ENCODE data around the gene SKI. TPM values are rescaled to one million over a fixed set of nuclear protein-coding genes. Genes with fewer than 3 reads are reported as not detected.

Gene SKI
- total and polyA plus RNA-seq, 2 of the 4 experiments (the other 2 are of a cell fraction) = 2.3 to 20.1 TPM

DNA sequence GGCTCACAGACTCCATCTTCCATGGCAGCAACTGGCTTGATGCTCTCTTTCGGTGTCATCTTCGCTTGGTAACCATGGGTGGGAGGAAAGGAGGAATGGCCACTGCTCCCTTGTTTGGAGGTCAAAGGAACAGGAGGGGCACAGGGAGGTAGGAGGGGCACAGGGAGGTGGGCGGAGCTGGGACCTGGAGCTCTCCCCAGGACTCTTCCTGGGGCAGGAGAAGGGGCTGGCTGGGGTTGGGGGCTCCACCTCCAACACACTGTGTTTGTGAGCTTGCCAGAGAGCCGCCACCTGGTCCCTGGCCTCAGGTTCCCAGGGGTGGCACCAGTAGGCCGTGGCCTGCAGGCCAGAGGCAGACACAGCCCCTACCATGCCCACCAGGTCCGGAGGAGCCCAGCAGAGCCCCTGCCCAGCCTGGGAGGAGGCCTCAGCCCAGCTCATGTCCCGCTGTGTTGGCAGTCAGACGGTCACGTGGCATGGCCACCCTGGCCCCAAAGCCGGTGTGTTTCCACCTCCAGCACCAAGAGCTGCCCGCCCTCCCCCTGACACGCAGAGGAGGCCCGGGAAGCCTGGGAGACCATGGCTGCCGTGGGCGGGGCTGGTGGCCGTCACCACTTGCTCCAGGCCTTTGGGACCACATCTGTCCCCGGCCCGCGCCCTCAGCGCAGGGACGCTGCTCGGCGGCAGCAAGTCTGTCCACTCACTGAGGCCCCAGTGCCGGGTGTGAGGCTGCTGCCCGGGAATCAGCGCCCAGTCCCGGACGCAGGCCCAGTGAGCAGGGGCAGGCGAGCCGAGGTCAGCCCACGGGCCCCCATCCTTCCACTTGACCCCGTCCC, 89.3 kb downstream of the SKI start (continued):
- TF ChIP-seq ELK1 (IDR thresholded peaks at IDR 0.05; ENCODE audit: borderline replicate concordance, low read depth, low read length) = no peak
